GM23338 (cell line): ENCODE results near the gene VPS8. TPM values are rescaled to one million over a fixed set of nuclear protein-coding genes. Genes with fewer than 3 reads are reported as not detected.
A peak's percentile ranks its signal among the peaks of the same experiment; 100 is the strongest.

ENCODE experiments used
- ATAC-seq: fragments of 200-7000 bp; cut with Tn5 transposase; 3 replicates; pipeline ENCODE4 v1.9.1; 2020
- DNase-seq: peaks from one replicate; pipeline ENCODE4 v3.0.0-alpha.2; 2015; ENCODE audit warnings: low spot score
- H2AFZ ChIP-seq: fragments of 200-600 bp; sonication (generic); 2 replicates; pipeline ENCODE4 v1.8.0; 2016; ENCODE audit warnings: antibody characterized with exemption, mild to moderate bottlenecking, moderate library complexity
- H3F3A ChIP-seq: fragments of 200-600 bp; sonication (generic); replicated peaks from 2 replicates; pipeline ENCODE4 v1.8.0; 2017; ENCODE audit warnings: antibody characterized with exemption, mixed run types, low read depth
- H3K27ac ChIP-seq: fragments of 200-600 bp; sonication (generic); 2 replicates; pipeline ENCODE4 v1.6.1; 2016; ENCODE audit warnings: low read depth
- H3K27me3 ChIP-seq: fragments of 200-600 bp; sonication (generic); 2 replicates; pipeline ENCODE4 v1.8.0; 2016; ENCODE audit warnings: mild to moderate bottlenecking, mixed run types, moderate library complexity; ENCODE audit not compliant: insufficient read depth
- H3K36me3 ChIP-seq: fragments of 200-600 bp; sonication (generic); 2 replicates; pipeline ENCODE4 v1.8.0; 2016; ENCODE audit warnings: mild to moderate bottlenecking; ENCODE audit not compliant: insufficient read depth
- H3K4me1 ChIP-seq: fragments of 200-600 bp; sonication (generic); 2 replicates; pipeline ENCODE4 v1.8.0; 2016; ENCODE audit warnings: mild to moderate bottlenecking, moderate library complexity; ENCODE audit not compliant: insufficient read depth
- H3K4me2 ChIP-seq: fragments of 200-600 bp; sonication (generic); 2 replicates; pipeline ENCODE4 v1.7.1; 2017; ENCODE audit warnings: mixed run types
- H3K4me3 ChIP-seq: fragments of 200-600 bp; sonication (generic); 2 replicates; pipeline ENCODE4 v1.6.1; 2016; ENCODE audit warnings: mixed run types
- H3K79me2 ChIP-seq: fragments of 200-600 bp; sonication (generic); replicated peaks from 2 replicates; pipeline ENCODE4 v1.8.0; 2017; ENCODE audit warnings: mild to moderate bottlenecking; ENCODE audit not compliant: insufficient read depth
- H3K9me2 ChIP-seq: fragments of 200-600 bp; sonication (generic); 2 replicates; pipeline ENCODE4 v1.8.0; 2017; ENCODE audit not compliant: insufficient read depth
- H4K20me1 ChIP-seq: fragments of 200-600 bp; sonication (generic); replicated peaks from 2 replicates; pipeline ENCODE4 v1.8.0; 2017; ENCODE audit warnings: mild to moderate bottlenecking; ENCODE audit not compliant: insufficient read depth
- H3K27ac Mint-ChIP-seq: 2 replicates; pipeline ENCODE4 v1.8.0; 2020; ENCODE audit warnings: inconsistent platforms, mild to moderate bottlenecking, moderate library complexity, mixed read lengths
- H3K27me3 Mint-ChIP-seq: 3 replicates; pipeline ENCODE4 v1.8.0; 2022; ENCODE audit warnings: low read depth, mild to moderate bottlenecking, moderate library complexity, mixed read lengths, inconsistent platforms; ENCODE audit not compliant: insufficient read depth, poor library complexity
- H3K36me3 Mint-ChIP-seq: 3 replicates; pipeline ENCODE4 v1.8.0; 2021; ENCODE audit warnings: low read depth, mild to moderate bottlenecking, inconsistent platforms, moderate library complexity, mixed read lengths
- H3K4me1 Mint-ChIP-seq: 3 replicates; pipeline ENCODE4 v1.8.0; 2020; ENCODE audit warnings: mild to moderate bottlenecking, inconsistent platforms, mixed read lengths
- H3K4me3 Mint-ChIP-seq: 3 replicates; pipeline ENCODE4 v1.8.0; 2021; ENCODE audit warnings: moderate library complexity, mild to moderate bottlenecking, inconsistent platforms, mixed read lengths
- H3K9me3 Mint-ChIP-seq: 3 replicates; pipeline ENCODE4 v1.8.0; 2020; ENCODE audit warnings: moderate library complexity, mild to moderate bottlenecking, inconsistent platforms, mixed read lengths
- CREB1 ChIP-seq: fragments of 250-450 bp; sonication (Bioruptor Pico); IDR thresholded peaks from 2 replicates; pipeline ENCODE4 v1.5.0; 2020; ENCODE audit warnings: low read depth, mild to moderate bottlenecking, moderate library complexity
- EZH2 ChIP-seq: fragments of 200-600 bp; sonication (generic); IDR thresholded peaks from one replicate; pipeline ENCODE4 v1.8.0; 2017; ENCODE audit warnings: antibody characterized with exemption, mild to moderate bottlenecking, low read depth; ENCODE audit not compliant: unreplicated experiment
- EZH2phosphoT487 ChIP-seq: fragments of 200-600 bp; sonication (generic); IDR thresholded peaks from one replicate; pipeline ENCODE4 v1.8.1; 2018; ENCODE audit warnings: antibody characterized with exemption; ENCODE audit not compliant: unreplicated experiment
- JUNB ChIP-seq: IDR thresholded peaks from one replicate; pipeline ENCODE4 v1.6.1; 2016; ENCODE audit warnings: antibody characterized with exemption; ENCODE audit not compliant: unreplicated experiment
- NANOG ChIP-seq: IDR thresholded peaks from 2 replicates; pipeline ENCODE4 v1.6.1; 2016; ENCODE audit warnings: antibody characterized with exemption, borderline replicate concordance
- POLR2AphosphoS5 ChIP-seq: IDR thresholded peaks from 2 replicates; pipeline ENCODE4 v1.6.1; 2016; ENCODE audit warnings: antibody characterized with exemption, low read depth
- STAT1 ChIP-seq: IDR thresholded peaks from one replicate; pipeline ENCODE4 v1.6.1; 2016; ENCODE audit warnings: antibody characterized with exemption; ENCODE audit not compliant: unreplicated experiment
- ZNF114 ChIP-seq: fragments of 250-450 bp; sonication (Bioruptor Pico); IDR thresholded peaks from 2 replicates; pipeline ENCODE4 v1.5.0; 2020; ENCODE audit warnings: mild to moderate bottlenecking, moderate library complexity
- ZNF331 ChIP-seq: fragments of 250-450 bp; sonication (Bioruptor Pico); IDR thresholded peaks from 2 replicates; pipeline ENCODE4 v1.5.0; 2020; ENCODE audit warnings: low read depth, mild to moderate bottlenecking, moderate library complexity
- polyA plus RNA-seq: library from polyadenylated mRNA; unstranded; fragments of >200 nt; fragmentation: Nextera tagmentation; extraction: Ambion mirVana; gene quantifications from 2 replicates; pipeline ENCODE4 v1.2.1, GENCODE V29; 2016
- total RNA-seq: library from RNA; depleted of rRNA; stranded (reverse); fragments of >200 nt; shearing (Covaris generic); gene quantifications from 2 replicates; pipeline ENCODE4 v1.2.3, GENCODE V29; 2014
- TF ChIP-seq, protein P1 (sequence below), 2 experiments: fragments of 200-600 bp in 1 of 2; sonication (generic) in 1 of 2; conservative IDR thresholded peaks; 2 replicates each; pipeline versions ENCODE4 v1.5.1 to v1.6.1; 2016 to 2017; ENCODE audit warnings: antibody characterized with exemption in 2 of 2, low read depth in 2 of 2, mild to moderate bottlenecking in 2 of 2, moderate library complexity in 1 of 2
- TF ChIP-seq, protein P2 (sequence below): IDR thresholded peaks from 2 replicates; pipeline ENCODE4 v1.6.1; 2016; ENCODE audit warnings: antibody characterized with exemption
- TF ChIP-seq, protein P3 (sequence below): IDR thresholded peaks from one replicate; pipeline ENCODE4 v1.6.1; 2018; ENCODE audit warnings: antibody characterized with exemption; ENCODE audit not compliant: unreplicated experiment
- TF ChIP-seq, protein P4 (sequence below): fragments of 250-450 bp; sonication (Bioruptor Pico); IDR thresholded peaks from 2 replicates; pipeline ENCODE4 v1.5.0; 2020; ENCODE audit warnings: mild to moderate bottlenecking, moderate library complexity

The VPS8 gene
- total and polyA plus RNA-seq, 2 experiments from 2014 or later, result 17.3 to 45.5 TPM

DNA sequence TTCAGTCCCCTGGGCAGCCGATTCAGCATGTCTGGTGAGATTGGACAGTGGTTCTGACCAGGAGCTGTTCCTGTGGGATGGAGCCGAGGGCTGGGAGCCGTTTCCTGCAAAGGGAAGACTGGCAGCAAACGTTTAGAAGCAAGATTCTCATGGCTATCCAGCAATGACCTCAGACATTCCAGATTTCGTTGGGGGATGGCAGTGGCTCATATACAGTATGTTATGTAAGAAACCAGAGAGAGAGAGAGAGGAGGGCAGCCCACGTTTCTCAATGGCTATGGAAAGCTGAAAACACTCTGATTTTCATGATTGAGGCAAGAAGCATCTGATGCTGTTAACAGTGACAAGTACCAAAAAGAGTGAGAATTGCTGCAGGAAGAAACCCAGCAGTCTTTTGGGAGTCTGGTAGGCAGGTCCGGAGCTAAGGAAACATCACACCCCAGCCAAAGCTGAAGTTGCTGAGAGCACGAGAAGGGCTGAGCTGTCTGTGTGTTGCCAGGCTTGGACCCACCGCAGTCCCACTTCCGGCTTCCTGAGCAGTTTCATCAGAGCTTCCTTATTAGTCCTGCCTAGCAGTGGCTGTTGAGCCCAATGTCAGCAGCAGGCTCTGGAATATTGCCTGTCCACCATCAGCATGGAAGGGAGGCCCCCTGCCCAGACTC is 25.6 kb upstream of the VPS8 start:
- Histone ChIP-seq H3K9me2 (0 out of 2 replicates have a peak, but pooled peaks cover 3% of the 10 kb centered on the region), H3K4me3 (no peak overlapping the region), H4K20me1 (no peaks in the 10 kb centered on the region), H3K36me3 (no peaks in the 10 kb centered on the region), H3K4me1 (no peaks in the 10 kb centered on the region; the same call in 1 of the 2 replicates), H3K27me3 (no peaks in the 10 kb centered on the region), H2AFZ (peak overlapping the region; percentile 94; the same call in 1 of the 2 replicates), H3K4me2 (no peak overlapping the region), H3K79me2 (no peaks in the 10 kb centered on the region), H3K27ac (no peak overlapping the region), H3F3A (no peaks in the 10 kb centered on the region)
- no peak overlapping the region for H3K4me3 Mint-ChIP-seq
- no peak for DNase-seq
- no peak for TF ChIP-seq CREB1 (CRISPR knock-in tag)
- TF ChIP-seq, protein P1, sequence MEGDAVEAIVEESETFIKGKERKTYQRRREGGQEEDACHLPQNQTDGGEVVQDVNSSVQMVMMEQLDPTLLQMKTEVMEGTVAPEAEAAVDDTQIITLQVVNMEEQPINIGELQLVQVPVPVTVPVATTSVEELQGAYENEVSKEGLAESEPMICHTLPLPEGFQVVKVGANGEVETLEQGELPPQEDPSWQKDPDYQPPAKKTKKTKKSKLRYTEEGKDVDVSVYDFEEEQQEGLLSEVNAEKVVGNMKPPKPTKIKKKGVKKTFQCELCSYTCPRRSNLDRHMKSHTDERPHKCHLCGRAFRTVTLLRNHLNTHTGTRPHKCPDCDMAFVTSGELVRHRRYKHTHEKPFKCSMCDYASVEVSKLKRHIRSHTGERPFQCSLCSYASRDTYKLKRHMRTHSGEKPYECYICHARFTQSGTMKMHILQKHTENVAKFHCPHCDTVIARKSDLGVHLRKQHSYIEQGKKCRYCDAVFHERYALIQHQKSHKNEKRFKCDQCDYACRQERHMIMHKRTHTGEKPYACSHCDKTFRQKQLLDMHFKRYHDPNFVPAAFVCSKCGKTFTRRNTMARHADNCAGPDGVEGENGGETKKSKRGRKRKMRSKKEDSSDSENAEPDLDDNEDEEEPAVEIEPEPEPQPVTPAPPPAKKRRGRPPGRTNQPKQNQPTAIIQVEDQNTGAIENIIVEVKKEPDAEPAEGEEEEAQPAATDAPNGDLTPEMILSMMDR (conservative IDR thresholded peaks at IDR 0.05; ENCODE audit: low read depth in 2 of 2), result no peak
- TF ChIP-seq ZNF114 (CRISPR knock-in tag), result no peak
- no peak for TF ChIP-seq EZH2
- TF ChIP-seq, protein P2, sequence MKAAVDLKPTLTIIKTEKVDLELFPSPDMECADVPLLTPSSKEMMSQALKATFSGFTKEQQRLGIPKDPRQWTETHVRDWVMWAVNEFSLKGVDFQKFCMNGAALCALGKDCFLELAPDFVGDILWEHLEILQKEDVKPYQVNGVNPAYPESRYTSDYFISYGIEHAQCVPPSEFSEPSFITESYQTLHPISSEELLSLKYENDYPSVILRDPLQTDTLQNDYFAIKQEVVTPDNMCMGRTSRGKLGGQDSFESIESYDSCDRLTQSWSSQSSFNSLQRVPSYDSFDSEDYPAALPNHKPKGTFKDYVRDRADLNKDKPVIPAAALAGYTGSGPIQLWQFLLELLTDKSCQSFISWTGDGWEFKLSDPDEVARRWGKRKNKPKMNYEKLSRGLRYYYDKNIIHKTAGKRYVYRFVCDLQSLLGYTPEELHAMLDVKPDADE, result no peak
- no peak for TF ChIP-seq POLR2AphosphoS5
- no peak for TF ChIP-seq STAT1
- TF ChIP-seq, protein P3, sequence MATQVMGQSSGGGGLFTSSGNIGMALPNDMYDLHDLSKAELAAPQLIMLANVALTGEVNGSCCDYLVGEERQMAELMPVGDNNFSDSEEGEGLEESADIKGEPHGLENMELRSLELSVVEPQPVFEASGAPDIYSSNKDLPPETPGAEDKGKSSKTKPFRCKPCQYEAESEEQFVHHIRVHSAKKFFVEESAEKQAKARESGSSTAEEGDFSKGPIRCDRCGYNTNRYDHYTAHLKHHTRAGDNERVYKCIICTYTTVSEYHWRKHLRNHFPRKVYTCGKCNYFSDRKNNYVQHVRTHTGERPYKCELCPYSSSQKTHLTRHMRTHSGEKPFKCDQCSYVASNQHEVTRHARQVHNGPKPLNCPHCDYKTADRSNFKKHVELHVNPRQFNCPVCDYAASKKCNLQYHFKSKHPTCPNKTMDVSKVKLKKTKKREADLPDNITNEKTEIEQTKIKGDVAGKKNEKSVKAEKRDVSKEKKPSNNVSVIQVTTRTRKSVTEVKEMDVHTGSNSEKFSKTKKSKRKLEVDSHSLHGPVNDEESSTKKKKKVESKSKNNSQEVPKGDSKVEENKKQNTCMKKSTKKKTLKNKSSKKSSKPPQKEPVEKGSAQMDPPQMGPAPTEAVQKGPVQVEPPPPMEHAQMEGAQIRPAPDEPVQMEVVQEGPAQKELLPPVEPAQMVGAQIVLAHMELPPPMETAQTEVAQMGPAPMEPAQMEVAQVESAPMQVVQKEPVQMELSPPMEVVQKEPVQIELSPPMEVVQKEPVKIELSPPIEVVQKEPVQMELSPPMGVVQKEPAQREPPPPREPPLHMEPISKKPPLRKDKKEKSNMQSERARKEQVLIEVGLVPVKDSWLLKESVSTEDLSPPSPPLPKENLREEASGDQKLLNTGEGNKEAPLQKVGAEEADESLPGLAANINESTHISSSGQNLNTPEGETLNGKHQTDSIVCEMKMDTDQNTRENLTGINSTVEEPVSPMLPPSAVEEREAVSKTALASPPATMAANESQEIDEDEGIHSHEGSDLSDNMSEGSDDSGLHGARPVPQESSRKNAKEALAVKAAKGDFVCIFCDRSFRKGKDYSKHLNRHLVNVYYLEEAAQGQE, result no peak
- TF ChIP-seq ZNF331 (CRISPR knock-in tag), result no peak
- no peak for TF ChIP-seq EZH2phosphoT487
- TF ChIP-seq, protein P4, sequence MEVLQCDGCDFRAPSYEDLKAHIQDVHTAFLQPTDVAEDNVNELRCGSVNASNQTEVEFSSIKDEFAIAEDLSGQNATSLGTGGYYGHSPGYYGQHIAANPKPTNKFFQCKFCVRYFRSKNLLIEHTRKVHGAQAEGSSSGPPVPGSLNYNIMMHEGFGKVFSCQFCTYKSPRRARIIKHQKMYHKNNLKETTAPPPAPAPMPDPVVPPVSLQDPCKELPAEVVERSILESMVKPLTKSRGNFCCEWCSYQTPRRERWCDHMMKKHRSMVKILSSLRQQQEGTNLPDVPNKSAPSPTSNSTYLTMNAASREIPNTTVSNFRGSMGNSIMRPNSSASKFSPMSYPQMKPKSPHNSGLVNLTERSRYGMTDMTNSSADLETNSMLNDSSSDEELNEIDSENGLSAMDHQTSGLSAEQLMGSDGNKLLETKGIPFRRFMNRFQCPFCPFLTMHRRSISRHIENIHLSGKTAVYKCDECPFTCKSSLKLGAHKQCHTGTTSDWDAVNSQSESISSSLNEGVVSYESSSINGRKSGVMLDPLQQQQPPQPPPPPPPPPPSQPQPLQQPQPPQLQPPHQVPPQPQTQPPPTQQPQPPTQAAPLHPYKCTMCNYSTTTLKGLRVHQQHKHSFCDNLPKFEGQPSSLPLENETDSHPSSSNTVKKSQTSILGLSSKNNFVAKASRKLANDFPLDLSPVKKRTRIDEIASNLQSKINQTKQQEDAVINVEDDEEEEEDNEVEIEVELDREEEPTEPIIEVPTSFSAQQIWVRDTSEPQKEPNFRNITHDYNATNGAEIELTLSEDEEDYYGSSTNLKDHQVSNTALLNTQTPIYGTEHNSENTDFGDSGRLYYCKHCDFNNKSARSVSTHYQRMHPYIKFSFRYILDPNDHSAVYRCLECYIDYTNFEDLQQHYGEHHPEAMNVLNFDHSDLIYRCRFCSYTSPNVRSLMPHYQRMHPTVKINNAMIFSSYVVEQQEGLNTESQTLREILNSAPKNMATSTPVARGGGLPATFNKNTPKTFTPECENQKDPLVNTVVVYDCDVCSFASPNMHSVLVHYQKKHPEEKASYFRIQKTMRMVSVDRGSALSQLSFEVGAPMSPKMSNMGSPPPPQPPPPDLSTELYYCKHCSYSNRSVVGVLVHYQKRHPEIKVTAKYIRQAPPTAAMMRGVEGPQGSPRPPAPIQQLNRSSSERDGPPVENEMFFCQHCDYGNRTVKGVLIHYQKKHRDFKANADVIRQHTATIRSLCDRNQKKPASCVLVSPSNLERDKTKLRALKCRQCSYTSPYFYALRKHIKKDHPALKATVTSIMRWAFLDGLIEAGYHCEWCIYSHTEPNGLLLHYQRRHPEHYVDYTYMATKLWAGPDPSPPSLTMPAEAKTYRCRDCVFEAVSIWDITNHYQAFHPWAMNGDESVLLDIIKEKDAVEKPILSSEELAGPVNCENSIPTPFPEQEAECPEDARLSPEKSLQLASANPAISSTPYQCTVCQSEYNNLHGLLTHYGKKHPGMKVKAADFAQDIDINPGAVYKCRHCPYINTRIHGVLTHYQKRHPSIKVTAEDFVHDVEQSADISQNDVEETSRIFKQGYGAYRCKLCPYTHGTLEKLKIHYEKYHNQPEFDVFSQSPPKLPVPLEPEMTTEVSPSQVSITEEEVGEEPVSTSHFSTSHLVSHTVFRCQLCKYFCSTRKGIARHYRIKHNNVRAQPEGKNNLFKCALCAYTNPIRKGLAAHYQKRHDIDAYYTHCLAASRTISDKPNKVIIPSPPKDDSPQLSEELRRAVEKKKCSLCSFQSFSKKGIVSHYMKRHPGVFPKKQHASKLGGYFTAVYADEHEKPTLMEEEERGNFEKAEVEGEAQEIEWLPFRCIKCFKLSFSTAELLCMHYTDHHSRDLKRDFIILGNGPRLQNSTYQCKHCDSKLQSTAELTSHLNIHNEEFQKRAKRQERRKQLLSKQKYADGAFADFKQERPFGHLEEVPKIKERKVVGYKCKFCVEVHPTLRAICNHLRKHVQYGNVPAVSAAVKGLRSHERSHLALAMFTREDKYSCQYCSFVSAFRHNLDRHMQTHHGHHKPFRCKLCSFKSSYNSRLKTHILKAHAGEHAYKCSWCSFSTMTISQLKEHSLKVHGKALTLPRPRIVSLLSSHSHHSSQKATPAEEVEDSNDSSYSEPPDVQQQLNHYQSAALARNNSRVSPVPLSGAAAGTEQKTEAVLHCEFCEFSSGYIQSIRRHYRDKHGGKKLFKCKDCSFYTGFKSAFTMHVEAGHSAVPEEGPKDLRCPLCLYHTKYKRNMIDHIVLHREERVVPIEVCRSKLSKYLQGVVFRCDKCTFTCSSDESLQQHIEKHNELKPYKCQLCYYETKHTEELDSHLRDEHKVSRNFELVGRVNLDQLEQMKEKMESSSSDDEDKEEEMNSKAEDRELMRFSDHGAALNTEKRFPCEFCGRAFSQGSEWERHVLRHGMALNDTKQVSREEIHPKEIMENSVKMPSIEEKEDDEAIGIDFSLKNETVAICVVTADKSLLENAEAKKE (CRISPR knock-in tag), result no peak
- TF ChIP-seq NANOG, result no peak
- TF ChIP-seq JUNB, result no peak
- H3K36me3 Mint-ChIP-seq, result no peaks in the 10 kb centered on the region
- no peak for ATAC-seq
- no peaks in the 10 kb centered on the region for H3K9me3 Mint-ChIP-seq
- peaks cover 27% of the 10 kb centered on the region for H3K4me1 Mint-ChIP-seq
- peaks cover 8% of the 10 kb centered on the region for H3K27me3 Mint-ChIP-seq
- H3K27ac Mint-ChIP-seq, result no peak overlapping the region
